Measurements from ENCODE around the gene HDAC4. TPM values are rescaled to one million over a fixed set of nuclear protein-coding genes. Genes with fewer than 3 reads are reported as not detected.

Gene HDAC4
- total and polyA plus RNA-seq, 3 experiments from 2014 or later: 8.3 to 28.8 (median 24.0) TPM

DNA sequence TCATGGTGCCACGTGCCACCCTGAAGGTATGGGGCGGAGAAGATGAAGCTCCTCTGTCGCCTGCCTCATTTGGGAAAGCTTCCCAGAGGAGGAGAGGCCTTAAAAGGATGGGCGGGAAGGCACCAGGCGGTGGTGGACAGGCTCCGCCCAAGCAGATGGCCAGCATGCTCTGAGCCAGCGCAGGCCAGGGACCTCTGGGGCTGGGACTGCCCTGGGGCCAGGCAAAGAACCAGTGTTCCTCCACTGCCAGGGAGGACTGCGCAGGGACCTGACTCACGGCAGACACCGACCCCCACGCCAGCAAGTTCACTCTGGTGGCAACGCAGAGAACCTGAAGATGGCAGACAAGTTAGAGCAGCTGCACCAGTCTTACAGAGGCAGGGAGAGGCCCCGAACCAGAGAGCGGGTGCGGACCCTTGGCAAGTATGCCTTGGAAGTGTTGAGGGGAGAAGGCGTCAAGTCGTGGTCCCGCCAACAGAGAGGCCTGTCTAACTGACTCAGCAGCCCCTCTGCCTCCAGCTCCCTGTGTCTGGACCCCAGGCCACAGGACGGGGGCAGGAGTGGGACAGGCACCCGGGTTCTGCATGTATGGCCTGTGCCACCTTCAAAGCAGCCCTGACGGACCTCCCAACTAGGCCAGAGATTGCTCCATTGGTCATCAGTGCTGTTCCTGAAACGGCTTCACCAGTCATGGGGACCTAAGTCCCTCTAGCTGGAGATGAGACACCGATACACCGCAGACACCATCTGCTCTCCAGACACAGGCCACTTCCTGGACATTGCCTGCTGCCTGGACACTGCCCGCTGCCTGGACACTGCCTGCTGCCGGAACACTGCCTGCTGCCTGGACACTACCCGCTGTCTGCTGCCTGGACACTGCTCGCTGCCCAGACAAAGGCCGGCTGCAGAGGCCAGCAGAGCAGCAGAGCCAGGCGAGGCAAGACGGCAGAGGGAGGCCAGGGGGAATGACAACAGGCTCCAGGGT, 124.7 kb downstream of the HDAC4 start:
- ChIA-PET POLR2A (interaction anchor here (0.9 to 1.8 kb wide), 6 partner anchors 10 to 125 kb away, joined by 3 to 5 read pairs (median 4); partner anchors contain the start of gene HDAC4), CTCF (interaction anchor here (0.8 to 2.4 kb wide), 6 partner anchors 9 to 103 kb away, joined by 3 to 9 read pairs (median 6); no protein-coding TSS in a partner anchor)
- H3K27ac ChIP-seq (ENCODE audit: low read depth, low read length): peak overlapping the region; percentile 36
- H3K4me1 ChIP-seq (ENCODE audit: insufficient read depth, low read length): peaks cover 38% of the 10 kb centered on the region
- DNase-seq: no peak
- no peaks in the 10 kb centered on the region for H3K9me3 ChIP-seq (ENCODE audit: low read length)
- H3K4me3 Mint-ChIP-seq: peak overlapping the region in 4 of 7 donors; percentile 33 to 88 (median 84)
- H3K27me3 Mint-ChIP-seq: peaks cover 0 to 3% of the 10 kb centered on the region in 2 donors
- H3K36me3 Mint-ChIP-seq: peaks cover 0 to 4% (median 0%) of the 10 kb centered on the region in 3 donors
- peak overlapping the region; percentile 54 for H3K4me3 ChIP-seq (ENCODE audit: low read length)
- peaks cover 45 to 77% (median 46%) of the 10 kb centered on the region in 3 donors for H3K4me1 Mint-ChIP-seq
- no peaks in the 10 kb centered on the region for H3K27me3 ChIP-seq (ENCODE audit: insufficient read depth, low read length, poor library complexity, severe bottlenecking)
- no peaks in the 10 kb centered on the region for H3K9me3 Mint-ChIP-seq
- peak overlapping the region in 7 of 8 donors; percentile 42 to 97 (median 96) for H3K27ac Mint-ChIP-seq
- no peaks in the 10 kb centered on the region for H3K36me3 ChIP-seq (ENCODE audit: insufficient read depth, low read length)

DNA sequence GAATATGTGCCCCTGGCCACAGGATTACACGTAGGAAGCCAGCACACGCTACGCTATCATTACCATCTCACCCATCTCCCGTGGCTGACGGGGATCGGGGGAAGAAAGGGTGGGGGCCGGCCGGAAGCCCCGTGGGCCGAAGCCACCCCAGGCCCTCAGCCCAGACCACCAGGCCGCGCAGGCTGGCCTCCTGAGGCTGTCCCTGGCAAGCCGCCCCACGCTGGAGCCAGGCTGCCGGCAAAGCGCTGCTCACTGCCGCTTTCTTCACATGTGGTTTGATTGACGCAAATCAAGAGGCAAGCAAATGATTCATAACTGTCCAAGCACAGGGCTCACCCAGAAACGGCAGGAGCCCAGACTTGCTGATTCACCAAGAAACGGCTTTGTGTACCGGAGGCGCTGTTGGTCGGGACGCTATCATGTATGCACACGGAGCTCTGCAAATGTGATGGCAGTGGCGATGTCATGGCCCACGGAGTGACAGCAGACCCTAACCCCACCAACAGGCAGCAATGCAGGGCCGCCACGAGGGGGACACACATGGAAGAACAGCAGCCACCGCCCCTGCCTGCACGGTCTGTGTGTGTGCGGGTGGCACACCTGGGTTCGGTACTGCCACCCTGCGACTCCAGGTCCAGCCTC, 125.7 kb downstream of the HDAC4 start:
- H3K27me3 Mint-ChIP-seq: peaks cover 0 to 3% of the 10 kb centered on the region in 2 donors
- no peaks in the 10 kb centered on the region for H3K9me3 Mint-ChIP-seq
- ChIA-PET POLR2A (interaction anchor here (0.9 to 1.8 kb wide), 6 partner anchors 9 to 126 kb away, joined by 3 to 5 read pairs (median 4); partner anchors contain the start of gene HDAC4), CTCF (interaction anchor here (0.8 to 2.6 kb wide), 8 partner anchors 8 to 106 kb away, joined by 3 to 10 read pairs (median 6); no protein-coding TSS in a partner anchor)
- DNase-seq: peak; percentile 72 to 92 (median 73)
- peaks cover 45 to 82% (median 47%) of the 10 kb centered on the region in 3 donors for H3K4me1 Mint-ChIP-seq
- peak overlapping the region; percentile 44 to 91 (median 88) for H3K4me3 Mint-ChIP-seq
- H3K4me1 ChIP-seq (ENCODE audit: insufficient read depth, low read length): peaks cover 41% of the 10 kb centered on the region
- no peaks in the 10 kb centered on the region for H3K36me3 ChIP-seq (ENCODE audit: insufficient read depth, low read length)
- H3K27ac Mint-ChIP-seq: peak overlapping the region; percentile 78 to 98 (median 96)
- H3K27ac ChIP-seq (ENCODE audit: low read depth, low read length): peak overlapping the region; percentile 73
- no peaks in the 10 kb centered on the region for H3K9me3 ChIP-seq (ENCODE audit: low read length)
- no peaks in the 10 kb centered on the region for H3K27me3 ChIP-seq (ENCODE audit: insufficient read depth, low read length, poor library complexity, severe bottlenecking)
- H3K36me3 Mint-ChIP-seq: peaks cover 0 to 4% (median 0%) of the 10 kb centered on the region in 3 donors
- H3K4me3 ChIP-seq (ENCODE audit: low read length): peak overlapping the region; percentile 54

DNA sequence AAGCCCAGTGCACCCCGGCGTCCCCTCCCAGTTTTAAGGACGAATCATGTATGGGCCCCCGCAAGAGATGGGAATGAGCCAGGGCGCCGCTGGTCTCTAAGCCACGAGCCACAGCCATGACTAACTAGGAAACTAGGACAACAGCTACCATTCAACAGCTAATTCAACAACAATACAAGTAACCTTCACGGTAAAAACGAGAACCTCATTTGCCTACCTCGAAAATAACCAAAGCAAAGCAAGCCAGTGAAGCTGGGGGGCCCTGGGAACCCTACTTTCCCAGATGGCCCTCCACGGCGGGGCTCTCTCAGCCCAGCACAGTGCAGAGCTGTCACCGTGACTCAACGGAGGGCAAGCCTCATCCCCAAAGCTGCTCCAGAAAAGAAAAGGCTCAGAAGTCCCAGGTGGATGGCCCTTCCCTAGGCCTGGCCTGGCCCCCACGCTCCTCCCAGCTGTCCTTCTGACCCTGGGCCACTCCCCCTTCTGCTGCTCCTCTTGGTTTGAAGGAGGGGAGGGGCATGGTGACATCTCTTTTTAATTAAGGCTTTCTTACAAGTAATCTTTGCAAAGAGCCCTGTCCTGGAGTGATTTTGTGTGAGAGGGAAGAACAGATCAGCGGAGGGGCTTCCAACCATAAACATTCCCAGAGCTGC, 126.3 kb downstream of the HDAC4 start:
- no peaks in the 10 kb centered on the region for H3K9me3 ChIP-seq (ENCODE audit: low read length)
- peaks cover 47% of the 10 kb centered on the region for H3K4me1 ChIP-seq (ENCODE audit: insufficient read depth, low read length)
- H3K4me3 ChIP-seq (ENCODE audit: low read length): peak overlapping the region; percentile 54
- Mint-ChIP-seq H3K4me1 (peaks cover 50 to 88% (median 52%) of the 10 kb centered on the region in 3 donors), H3K27ac (peak overlapping the region; percentile 78 to 98 (median 96)), H3K36me3 (peaks cover 0 to 4% (median 0%) of the 10 kb centered on the region in 3 donors), H3K27me3 (peaks cover 0 to 1% of the 10 kb centered on the region in 2 donors), H3K4me3 (peak overlapping the region; percentile 44 to 91 (median 88)), H3K9me3 (no peaks in the 10 kb centered on the region)
- DNase-seq: no peak
- ChIA-PET CTCF (interaction anchor here (1.2 to 2.6 kb wide), 7 partner anchors 11 to 107 kb away, joined by 3 to 10 read pairs (median 5); no protein-coding TSS in a partner anchor), POLR2A (interaction anchor here (0.6 to 1.8 kb wide), 5 partner anchors 13 to 1286 kb away, joined by 3 to 5 read pairs (median 4); partner anchors contain the start of gene HDAC4)
- peak overlapping the region; percentile 73 for H3K27ac ChIP-seq (ENCODE audit: low read depth, low read length)
- no peaks in the 10 kb centered on the region for H3K36me3 ChIP-seq (ENCODE audit: insufficient read depth, low read length)
- no peaks in the 10 kb centered on the region for H3K27me3 ChIP-seq (ENCODE audit: insufficient read depth, low read length, poor library complexity, severe bottlenecking)

DNA sequence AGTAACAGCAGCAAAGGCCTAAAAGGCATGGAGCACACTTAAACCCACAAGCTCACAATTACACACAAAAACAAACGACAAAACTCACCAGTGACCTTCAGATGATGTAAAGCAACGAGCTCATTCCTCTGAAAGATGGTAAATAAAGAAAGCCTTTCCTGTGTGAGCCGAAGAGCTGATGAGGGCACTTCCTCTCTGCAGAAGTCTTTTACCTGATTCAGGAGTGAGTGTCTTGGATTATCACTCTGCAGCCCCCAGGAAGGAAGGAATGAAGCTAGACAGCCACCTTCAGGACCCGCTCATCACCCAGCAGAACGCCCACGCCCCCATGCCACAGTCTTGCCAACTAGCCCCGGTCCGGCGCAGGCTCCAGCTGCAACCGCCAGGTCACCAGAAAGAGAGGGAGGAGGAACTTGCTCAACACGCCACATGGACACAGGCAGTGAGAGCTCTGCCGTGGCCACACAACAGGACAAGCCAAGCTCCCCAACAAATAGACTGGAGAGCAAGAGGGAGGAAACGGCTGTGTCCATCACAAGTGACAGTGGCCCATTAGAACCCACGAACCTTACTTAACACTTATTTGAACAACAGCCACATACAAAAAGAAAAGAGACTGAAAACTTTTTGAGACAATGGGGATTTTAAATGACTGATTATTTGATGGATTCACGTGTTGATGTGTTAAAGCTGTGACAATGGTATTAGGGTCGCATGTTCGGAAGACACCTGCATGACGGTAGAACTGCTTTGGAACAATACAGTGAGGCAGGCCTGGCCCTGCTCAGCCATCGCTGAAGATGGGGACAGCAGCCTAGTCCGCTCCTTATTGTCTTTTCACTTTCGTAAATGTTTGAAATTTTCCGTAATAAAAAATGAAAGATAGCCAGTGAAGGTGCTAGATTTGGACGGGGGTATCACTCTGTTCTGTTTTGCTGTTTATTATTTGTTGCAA, 127.3 kb downstream of the HDAC4 start:
- Histone ChIP-seq H3K9me3 (ENCODE audit: low read length) (no peaks in the 10 kb centered on the region), H3K27me3 (ENCODE audit: insufficient read depth, low read length, poor library complexity, severe bottlenecking) (no peaks in the 10 kb centered on the region), H3K4me1 (ENCODE audit: insufficient read depth, low read length) (peaks cover 57% of the 10 kb centered on the region), H3K36me3 (ENCODE audit: insufficient read depth, low read length) (no peaks in the 10 kb centered on the region), H3K27ac (ENCODE audit: low read depth, low read length) (peak overlapping the region; percentile 73), H3K4me3 (ENCODE audit: low read length) (no peak overlapping the region)
- Mint-ChIP-seq H3K36me3 (peaks cover 0 to 4% (median 0%) of the 10 kb centered on the region in 3 donors), H3K4me1 (peaks cover 56 to 88% (median 57%) of the 10 kb centered on the region in 3 donors), H3K9me3 (no peaks in the 10 kb centered on the region), H3K4me3 (peak overlapping the region; percentile 51 to 89 (median 87)), H3K27ac (peak overlapping the region; percentile 78 to 98 (median 94)), H3K27me3 (peaks cover 0 to 1% of the 10 kb centered on the region in 2 donors)
- POLR2A ChIA-PET: interaction anchor here (1.3 kb wide), 1 partner anchor 15 kb away, joined by 3 read pairs; no protein-coding TSS in a partner anchor
- DNase-seq: no peak
- CTCF ChIA-PET: interaction anchor here (1.0 to 2.6 kb wide), 6 partner anchors 12 to 108 kb away, joined by 3 to 10 read pairs (median 4); no protein-coding TSS in a partner anchor

DNA sequence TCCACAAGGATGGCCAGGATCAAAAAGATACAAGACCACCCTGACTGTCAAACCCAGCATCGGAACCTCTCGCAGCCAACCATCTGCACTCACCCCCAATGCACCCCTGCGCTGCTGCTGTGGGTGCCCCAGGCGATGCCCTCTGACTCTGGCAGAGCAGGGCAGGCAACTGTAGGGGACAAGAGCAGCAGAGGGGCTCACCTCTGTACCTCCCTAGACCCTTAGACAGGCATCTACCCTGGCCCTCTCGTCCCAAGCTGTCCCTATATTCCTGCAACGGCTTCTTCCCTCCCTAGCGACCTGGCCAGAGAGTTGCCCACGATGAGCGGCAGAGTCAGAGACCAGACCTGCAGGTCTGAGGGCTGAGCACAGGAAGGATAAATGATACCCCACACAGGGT, 128.2 kb downstream of the HDAC4 start:
- ChIA-PET CTCF (interaction anchor here (1.0 to 2.6 kb wide), 2 partner anchors 23 to 25 kb away, joined by 3 to 10 read pairs; no protein-coding TSS in a partner anchor), POLR2A (no interaction called here)
- Mint-ChIP-seq H3K27ac (peak overlapping the region in 6 of 8 donors; percentile 46 to 98 (median 78)), H3K36me3 (peaks cover 0 to 4% (median 0%) of the 10 kb centered on the region in 3 donors), H3K9me3 (no peaks in the 10 kb centered on the region), H3K4me3 (peak overlapping the region in 2 of 7 donors; percentile 20 to 61), H3K4me1 (peaks cover 63 to 88% (median 65%) of the 10 kb centered on the region in 3 donors), H3K27me3 (peaks cover 0 to 1% of the 10 kb centered on the region in 2 donors)
- H3K9me3 ChIP-seq (ENCODE audit: low read length): no peaks in the 10 kb centered on the region
- no peaks in the 10 kb centered on the region for H3K27me3 ChIP-seq (ENCODE audit: insufficient read depth, low read length, poor library complexity, severe bottlenecking)
- H3K27ac ChIP-seq (ENCODE audit: low read depth, low read length): no peak overlapping the region
- peaks cover 66% of the 10 kb centered on the region for H3K4me1 ChIP-seq (ENCODE audit: insufficient read depth, low read length)
- no peak for DNase-seq
- H3K36me3 ChIP-seq (ENCODE audit: insufficient read depth, low read length): no peaks in the 10 kb centered on the region
- H3K4me3 ChIP-seq (ENCODE audit: low read length): no peak overlapping the region

DNA sequence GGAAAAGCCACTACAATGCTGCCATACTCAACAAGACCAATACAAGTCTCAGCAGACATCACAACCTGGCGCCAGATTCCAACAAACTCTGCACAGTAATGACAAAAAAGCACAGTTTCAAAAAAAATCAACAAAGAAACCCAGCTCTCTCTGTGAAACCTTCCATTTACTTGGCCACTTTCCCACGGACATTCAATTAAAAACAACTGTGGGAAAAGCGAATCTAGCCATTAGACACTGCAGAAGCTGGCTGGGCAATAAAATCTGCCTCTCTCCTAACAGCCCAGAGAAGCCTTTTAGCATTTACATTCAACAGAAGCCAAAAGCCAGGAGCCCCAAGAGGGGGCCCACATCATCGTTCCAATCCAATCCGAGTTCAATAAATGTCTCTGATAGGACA, 128.9 kb downstream of the HDAC4 start:
- Histone ChIP-seq H3K9me3 (ENCODE audit: low read length) (no peaks in the 10 kb centered on the region), H3K4me1 (ENCODE audit: insufficient read depth, low read length) (peaks cover 74% of the 10 kb centered on the region), H3K4me3 (ENCODE audit: low read length) (no peak overlapping the region), H3K27ac (ENCODE audit: low read depth, low read length) (no peak overlapping the region), H3K27me3 (ENCODE audit: insufficient read depth, low read length, poor library complexity, severe bottlenecking) (no peaks in the 10 kb centered on the region), H3K36me3 (ENCODE audit: insufficient read depth, low read length) (no peaks in the 10 kb centered on the region)
- H3K9me3 Mint-ChIP-seq: no peaks in the 10 kb centered on the region
- ChIA-PET POLR2A (no interaction called here), CTCF (interaction anchor here (0.8 kb wide), 1 partner anchor 26 kb away, joined by 3 read pairs; no protein-coding TSS in a partner anchor)
- no peak overlapping the region for H3K4me3 Mint-ChIP-seq
- peaks cover 0 to 5% of the 10 kb centered on the region in 2 donors for H3K27me3 Mint-ChIP-seq
- DNase-seq: no peak
- peak overlapping the region in 3 of 8 donors; percentile 72 to 78 (median 77) for H3K27ac Mint-ChIP-seq
- peaks cover 70 to 90% (median 73%) of the 10 kb centered on the region in 3 donors for H3K4me1 Mint-ChIP-seq
- H3K36me3 Mint-ChIP-seq: peaks cover 0 to 4% (median 4%) of the 10 kb centered on the region in 3 donors
